ENCODE results near the gene EPHB1. TPM values are rescaled to one million over a fixed set of nuclear protein-coding genes. Genes with fewer than 3 reads are reported as not detected.

EPHB1 gene
- polyA plus RNA-seq, 1 experiment: 0.11 TPM

GRCh38 chr3:134757549-134758069, 37.5 kb upstream of the EPHB1 start:
- TF ChIP-seq CTCF (IDR thresholded peaks at IDR 0.05; ENCODE audit: low read depth, low read length): no peak
- ChIA-PET CTCF (no interaction called here), POLR2A (no interaction called here)
- no peak overlapping the region for H3K27ac ChIP-seq (ENCODE audit: low read depth, low read length)
- H3K9me3 ChIP-seq (ENCODE audit: control insufficient read depth, insufficient read depth, low read length): no peaks in the 10 kb centered on the region
- no peaks in the 10 kb centered on the region for H3K27me3 ChIP-seq (ENCODE audit: control insufficient read depth, insufficient read depth, low read length)
- H3K4me3 ChIP-seq (ENCODE audit: low read depth, low read length): no peak overlapping the region
- DNase-seq (ENCODE audit: low read depth, low spot score): no peak

DNA sequence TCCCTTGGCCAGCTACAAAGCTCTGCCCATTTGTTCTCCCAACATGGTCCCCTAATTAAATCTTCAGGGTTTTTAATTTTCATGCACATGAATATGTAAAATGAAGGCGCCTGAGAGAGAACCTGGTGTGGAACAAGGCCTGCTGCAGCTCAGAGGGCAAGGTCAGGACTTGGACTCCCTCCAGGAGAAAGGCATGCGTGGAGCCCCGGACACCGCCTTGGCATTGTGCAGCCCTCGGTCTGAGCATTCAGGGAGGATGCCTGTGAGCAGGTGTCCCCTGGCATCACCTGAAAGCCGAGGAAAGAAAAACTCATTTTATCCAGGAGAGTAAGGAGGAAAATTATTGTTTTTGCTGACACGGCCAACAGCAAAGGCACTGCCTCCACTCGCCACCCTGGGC, 33.8 kb upstream of the EPHB1 start:
- Histone ChIP-seq H3K9me3 (ENCODE audit: control insufficient read depth, insufficient read depth, low read length) (no peaks in the 10 kb centered on the region), H3K27ac (ENCODE audit: low read depth, low read length) (no peak overlapping the region), H3K27me3 (ENCODE audit: control insufficient read depth, insufficient read depth, low read length) (no peaks in the 10 kb centered on the region), H3K4me3 (ENCODE audit: low read depth, low read length) (no peak overlapping the region)
- no peak for TF ChIP-seq CTCF (IDR thresholded peaks at IDR 0.05; ENCODE audit: low read depth, low read length)
- CTCF ChIA-PET: interaction anchor here (1.3 kb wide), 1 partner anchor 33 kb away, joined by 3 read pairs; no protein-coding TSS in a partner anchor
- POLR2A ChIA-PET: no interaction called here
- no peak for DNase-seq (ENCODE audit: low read depth, low spot score)

DNA sequence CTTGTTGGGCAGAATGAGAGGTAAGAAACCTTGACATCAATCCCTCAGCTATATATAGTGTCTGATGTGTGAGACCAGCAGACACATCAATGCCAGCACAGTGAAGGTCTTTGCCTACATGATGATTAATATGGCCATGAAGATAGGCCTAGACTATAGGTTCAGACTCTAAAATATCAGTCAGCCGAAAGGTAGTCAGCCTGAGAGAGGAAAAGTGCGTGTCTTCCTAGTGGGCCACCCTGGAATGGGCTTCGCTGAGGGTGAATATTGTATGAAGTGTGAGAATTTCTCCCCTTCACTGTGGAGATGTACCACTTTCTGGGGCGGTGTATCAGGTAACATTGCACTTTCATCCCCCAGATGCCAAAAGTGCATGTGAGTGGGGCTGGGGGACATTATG, 33.0 kb upstream of the EPHB1 start:
- Histone ChIP-seq H3K27ac (ENCODE audit: low read depth, low read length) (no peak overlapping the region), H3K9me3 (ENCODE audit: control insufficient read depth, insufficient read depth, low read length) (no peaks in the 10 kb centered on the region), H3K4me3 (ENCODE audit: low read depth, low read length) (no peak overlapping the region), H3K27me3 (ENCODE audit: control insufficient read depth, insufficient read depth, low read length) (no peaks in the 10 kb centered on the region)
- no peak for DNase-seq (ENCODE audit: low read depth, low spot score)
- TF ChIP-seq CTCF (IDR thresholded peaks at IDR 0.05; ENCODE audit: low read depth, low read length): no peak
- POLR2A ChIA-PET: no interaction called here
- CTCF ChIA-PET: interaction anchor here (2.9 kb wide), 1 partner anchor 7 kb away, joined by 19 read pairs; no protein-coding TSS in a partner anchor

GRCh38 chr3:134765468-134765867, 29.6 kb upstream of the EPHB1 start:
- POLR2A ChIA-PET: no interaction called here
- Histone ChIP-seq H3K27me3 (ENCODE audit: control insufficient read depth, insufficient read depth, low read length) (peaks cover 7% of the 10 kb centered on the region), H3K9me3 (ENCODE audit: control insufficient read depth, insufficient read depth, low read length) (no peaks in the 10 kb centered on the region), H3K4me3 (ENCODE audit: low read depth, low read length) (no peak overlapping the region), H3K27ac (ENCODE audit: low read depth, low read length) (no peak overlapping the region)
- TF ChIP-seq CTCF (IDR thresholded peaks at IDR 0.05; ENCODE audit: low read depth, low read length): no peak
- no peak for DNase-seq (ENCODE audit: low read depth, low spot score)
- CTCF ChIA-PET: no interaction called here

DNA sequence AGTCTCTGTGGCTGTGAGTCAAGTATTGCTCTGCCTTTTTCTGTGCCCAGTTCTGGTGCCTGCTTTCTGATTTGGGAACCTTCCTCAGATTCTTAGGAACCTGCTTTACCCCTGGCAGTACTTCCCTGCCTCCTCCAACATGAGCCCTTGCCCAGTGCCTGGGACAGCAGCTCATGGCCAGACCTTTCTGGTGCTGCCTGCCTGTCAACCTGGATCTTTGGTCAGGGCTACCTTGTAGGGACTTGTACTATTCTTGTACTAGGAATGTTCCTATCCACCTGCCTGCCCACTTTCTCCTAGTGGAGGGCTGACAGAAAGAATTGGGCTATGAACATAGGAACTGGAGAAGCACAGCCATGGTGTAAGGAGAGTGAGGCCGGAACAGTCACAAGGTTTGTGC, 28.8 kb upstream of the EPHB1 start:
- ChIA-PET POLR2A (no interaction called here), CTCF (interaction anchor here (1.0 kb wide), 1 partner anchor 737 kb away, joined by 3 read pairs; no protein-coding TSS in a partner anchor)
- H3K4me3 ChIP-seq (ENCODE audit: low read depth, low read length): no peak overlapping the region
- H3K27ac ChIP-seq (ENCODE audit: low read depth, low read length): no peak overlapping the region
- H3K27me3 ChIP-seq (ENCODE audit: control insufficient read depth, insufficient read depth, low read length): peaks cover 7% of the 10 kb centered on the region
- no peak for TF ChIP-seq CTCF (IDR thresholded peaks at IDR 0.05; ENCODE audit: low read depth, low read length)
- H3K9me3 ChIP-seq (ENCODE audit: control insufficient read depth, insufficient read depth, low read length): no peaks in the 10 kb centered on the region
- DNase-seq (ENCODE audit: low read depth, low spot score): no peak
